HepG2 (cell line): ENCODE data around the gene CDO1. TPM values are rescaled to one million over a fixed set of nuclear protein-coding genes. Genes with fewer than 3 reads are reported as not detected.
A peak's percentile ranks its signal among the peaks of the same experiment; 100 is the strongest.

Source experiments
- ATAC-seq: fragments of 200-7000 bp; cut with Tn5 transposase; 3 replicates; pipeline ENCODE4 v1.9.1; 2020; ENCODE audit warnings: mild to moderate bottlenecking, moderate library complexity
- BruUV-seq: library from RNA; stranded (reverse); fragments of 400-500 nt; replicated peaks from 2 replicates; lab custom pipeline; 2021; lab: Mats Ljungman, UMichigan
- CTCF ChIA-PET: fragments of 300-600 bp; formaldehyde crosslinking; extraction: SDS; loops from one replicate; lab custom pipeline; 2021; ENCODE audit warnings: low total read pairs, inconsistent platforms, low intra/inter-chr PET ratio; lab: Yijun Ruan, JAX
- POLR2A ChIA-PET: fragments of 350-600 bp; sonication (Branson Sonifier 250); formaldehyde crosslinking; loops from one replicate; lab custom pipeline; 2020; ENCODE audit warnings: antibody characterized with exemption, inconsistent platforms; lab: Yijun Ruan, JAX
- DNase-seq: peaks from one replicate; pipeline ENCODE4 v3.0.0-alpha.2; 2015; ENCODE audit warnings: low spot score
- FAIRE-seq: peaks from 3 replicates; lab custom pipeline; 2011; peaks lifted over from hg19 to GRCh38; lab: Jason Lieb, UNC
- H2AFZ ChIP-seq: one replicate; pipeline ENCODE4 v1.6.1; 2011; ENCODE audit warnings: low read length, inconsistent platforms
- H3K27ac ChIP-seq: fragments of 300-600 bp; 3 replicates; pipeline ENCODE4 v1.8.0; 2011; ENCODE audit warnings: mixed run types, mild to moderate bottlenecking, mixed read lengths, low read length, inconsistent platforms; ENCODE audit not compliant: insufficient read depth; ENCODE audit errors: extremely low read length
- H3K27me3 ChIP-seq, 2 experiments: fragments of 200-600 bp in 1 of 2; 2 replicates in 1 of 2; 3 replicates in 1 of 2; pipeline versions ENCODE4 v1.6.0 to v1.8.0; 2011; ENCODE audit warnings: low read length in 2 of 2, mild to moderate bottlenecking in 2 of 2, moderate library complexity in 2 of 2, inconsistent platforms in 1 of 2; ENCODE audit not compliant: insufficient read depth in 2 of 2, control insufficient read depth in 1 of 2
- H3K36me3 ChIP-seq, 2 experiments: fragments of 200-600 bp in 1 of 2; replicated peaks in 1 of 2; 2 replicates in 1 of 2; 3 replicates in 1 of 2; pipeline versions ENCODE4 v1.5.1 to v1.8.0; 2011; ENCODE audit warnings: low read length in 2 of 2, inconsistent platforms in 1 of 2; ENCODE audit not compliant: insufficient read depth in 2 of 2, control insufficient read depth in 1 of 2
- H3K4me1 ChIP-seq: 2 replicates; pipeline ENCODE4 v1.5.1; 2012; ENCODE audit warnings: low read length, inconsistent platforms; ENCODE audit not compliant: insufficient read depth
- H3K4me2 ChIP-seq: 2 replicates; pipeline ENCODE4 v1.6.0; 2011; ENCODE audit warnings: low read depth, low read length, inconsistent platforms
- H3K4me3 ChIP-seq, 3 experiments: fragments of 200-600 bp in 1 of 3; sonication (generic), shearing (Covaris generic) in 1 of 3; replicated peaks in 1 of 3; 2 replicates each; pipeline ENCODE4 v1.5.1; 2011 to 2016; ENCODE audit warnings: low read length in 3 of 3, inconsistent platforms in 2 of 3, low read depth in 2 of 3, mild to moderate bottlenecking in 2 of 3, control low read depth in 1 of 3, mixed read lengths in 1 of 3; ENCODE audit not compliant: insufficient read depth in 1 of 3
- H3K79me2 ChIP-seq: one replicate; pipeline ENCODE4 v1.6.1; 2011; ENCODE audit warnings: low read length, inconsistent platforms; ENCODE audit not compliant: insufficient read depth
- H3K9ac ChIP-seq: 2 replicates; pipeline ENCODE4 v1.6.0; 2011; ENCODE audit warnings: mild to moderate bottlenecking, low read depth, low read length, inconsistent platforms; ENCODE audit not compliant: insufficient read depth
- H3K9me3 ChIP-seq: 2 replicates; pipeline ENCODE4 v1.5.1; 2012; ENCODE audit warnings: mild to moderate bottlenecking, low read length
- H4K20me1 ChIP-seq: 2 replicates; pipeline ENCODE4 v1.6.0; 2011; ENCODE audit warnings: inconsistent platforms, mild to moderate bottlenecking, low read length, moderate library complexity; ENCODE audit not compliant: insufficient read depth
- BCL6 ChIP-seq: IDR thresholded peaks from 2 replicates; pipeline ENCODE4 v1.6.1; 2016; ENCODE audit warnings: missing genetic modification reagents, missing compliant biosample characterization
- CHD4 ChIP-seq: fragments of 200-600 bp; sonication (generic); IDR thresholded peaks from 2 replicates; pipeline ENCODE4 v1.7.0; 2017; ENCODE audit warnings: mild to moderate bottlenecking, low read length, borderline replicate concordance
- DNMT3B ChIP-seq: conservative IDR thresholded peaks from 2 replicates; pipeline ENCODE4 v1.6.1; 2016; ENCODE audit warnings: missing biosample characterization, control low read depth
- SNAPC2 ChIP-seq: sonication (generic); formaldehyde crosslinking; IDR thresholded peaks from 2 replicates; pipeline ENCODE4 v1.8.1; 2022; ENCODE audit warnings: mild to moderate bottlenecking, missing genetic modification reagents
- TGIF2 ChIP-seq: IDR thresholded peaks from 2 replicates; pipeline ENCODE4 v1.6.1; 2016; ENCODE audit warnings: control low read depth, missing compliant biosample characterization
- ZNF10 ChIP-seq: sonication (generic); formaldehyde crosslinking; IDR thresholded peaks from 2 replicates; pipeline ENCODE4 v1.4.0; 2020; ENCODE audit warnings: mild to moderate bottlenecking, low read depth, missing genetic modification reagents, borderline replicate concordance
- ZNF777 ChIP-seq: sonication (generic); formaldehyde crosslinking; IDR thresholded peaks from 2 replicates; pipeline ENCODE4 v1.4.0; 2020; ENCODE audit warnings: missing genetic modification reagents
- WGBS: methylation state at CpG from one replicate; pipeline ENCODE4 v1.1.6; 2017; ENCODE audit warnings: low lambda C conversion rate; 5-methylcytosine and 5-hydroxymethylcytosine counted together
- in situ Hi-C: cut with HindIII; loops from 2 replicates; pipeline ENCODE4 v1.10.0; 2017; ENCODE audit warnings: low pct_unique_long_range_greater_than_20kb; ENCODE audit not compliant: extremely low pct_ligation_motif_present
- intact Hi-C: fragments of 100-400 bp; cut with micrococcal nuclease; formaldehyde crosslinking; loops from one replicate; pipeline ENCODE4 v1.10.0; 2022; ENCODE audit not compliant: unreplicated experiment
- polyA plus RNA-seq, 8 experiments: library from polyadenylated mRNA; depleted of rRNA in 3 of 8; stranded (reverse) in 7 of 8; unstranded in 1 of 8; fragments of >200 nt; fragmentation: Illumina TruSeq in 4 of 8; extraction: Trizol in 4 of 8; gene quantifications; 2 replicates each; pipeline versions ENCODE4 v1.2.1 to v1.2.3, GENCODE V29; 2011 to 2016; ENCODE audit warnings: low read depth in 4 of 8, missing spikeins in 1 of 8, mixed read lengths in 1 of 8; ENCODE audit not compliant: insufficient read depth in 1 of 8
- total RNA-seq, 5 experiments: library from RNA; depleted of rRNA; stranded (reverse); fragments of >200 nt; fragmentation: Illumina TruSeq; extraction: Trizol; gene quantifications; 2 replicates each; pipeline ENCODE4 v1.2.3, GENCODE V29; 2016; ENCODE audit warnings: low read depth in 1 of 5
- TF ChIP-seq, protein P1 (sequence below): sonication (generic); formaldehyde crosslinking; IDR thresholded peaks from 2 replicates; pipeline ENCODE4 v1.4.0; 2020; ENCODE audit warnings: missing genetic modification reagents, mild to moderate bottlenecking, borderline replicate concordance
- TF ChIP-seq, protein P2 (sequence below): IDR thresholded peaks from 2 replicates; pipeline ENCODE4 v1.6.1; 2016; ENCODE audit warnings: low read depth, missing genetic modification reagents, missing compliant biosample characterization

The CDO1 gene
- total and polyA plus RNA-seq, 2 of the 13 experiments (the other 11 are each of a cell fraction or from before 2014, with no cell fraction given): 3.2 to 4.4 TPM

DNA sequence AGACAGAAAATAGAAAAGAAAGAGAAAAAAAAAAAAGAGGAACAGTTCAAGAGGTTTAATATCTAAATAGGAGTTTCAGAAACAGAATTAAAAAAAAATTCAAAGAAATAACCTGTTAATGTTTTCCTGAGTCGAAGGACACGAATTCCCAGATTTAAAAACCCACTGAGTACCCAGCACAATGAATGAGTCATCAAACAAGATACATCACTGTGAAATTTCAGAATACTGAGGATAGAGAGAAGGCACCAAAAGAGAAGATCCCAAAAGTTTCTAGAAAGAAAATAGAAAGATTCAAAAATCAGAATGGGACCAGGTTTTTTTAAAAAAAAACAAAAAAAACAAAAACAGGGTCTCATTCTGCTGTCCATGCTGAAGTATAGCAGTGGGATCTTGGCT, 8.8 kb downstream of the CDO1 start (continued):
- TF ChIP-seq ZNF10 (no peak), ZNF777 (CRISPR knock-in tag) (no peak)

DNA sequence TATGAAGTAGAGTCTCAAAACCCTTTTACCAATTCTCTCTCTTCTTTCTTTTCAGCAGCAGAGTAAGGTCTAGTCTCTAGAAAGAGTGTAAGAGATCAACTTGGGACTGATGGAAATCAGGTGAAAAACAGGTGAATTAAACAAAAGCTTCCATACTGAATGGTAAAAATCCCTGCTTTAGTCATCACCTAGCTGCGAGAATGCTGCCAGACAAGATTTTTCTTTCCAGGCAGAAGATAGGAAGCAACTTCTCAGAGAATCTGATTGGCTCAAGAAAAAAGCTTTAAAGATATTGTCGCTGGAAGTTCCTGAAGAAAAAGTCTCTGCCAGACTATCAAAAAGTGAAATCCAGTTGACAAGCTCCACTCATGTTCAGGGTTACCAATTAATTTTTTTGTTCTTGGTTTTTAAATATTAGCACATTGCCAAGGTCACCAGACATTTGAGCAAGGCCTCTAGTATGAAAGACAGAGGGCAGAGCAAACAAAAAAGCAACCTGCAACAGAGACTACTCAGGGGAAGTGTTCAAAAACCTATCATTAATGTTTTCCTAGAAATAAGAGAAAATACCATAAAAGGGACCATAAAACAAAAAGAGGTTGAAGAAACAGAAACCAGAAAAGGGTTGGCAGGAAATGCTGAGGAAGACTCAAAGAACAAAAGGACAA, 9.3 kb downstream of the CDO1 start:
- POLR2A ChIA-PET: interaction anchor here (0.7 kb wide), 1 partner anchor 9 kb away, joined by 3 read pairs; the partner anchor contains the start of gene CDO1
- no peak overlapping the region for H3K9ac ChIP-seq
- WGBS: 79% methylated on average over 2 of the region's 2 CpGs
- in situ Hi-C loops (no loop called here), intact Hi-C loops (no loop called here)
- H3K4me1 ChIP-seq: peaks cover 15% of the 10 kb centered on the region
- no peak for DNase-seq
- no peaks in the 10 kb centered on the region for H3K79me2 ChIP-seq
- no peak for ATAC-seq
- CTCF ChIA-PET: no interaction called here
- no peaks in the 10 kb centered on the region for H3K36me3 ChIP-seq
- FAIRE-seq: no peak
- H2AFZ ChIP-seq: no peak overlapping the region
- no TSS peak for BruUV-seq
- H4K20me1 ChIP-seq: no peaks in the 10 kb centered on the region
- no peak overlapping the region for H3K4me2 ChIP-seq
- TF ChIP-seq TGIF2 (CRISPR knock-in tag) (no peak), BCL6 (CRISPR knock-in tag) (peak; percentile 34; the same call in 1 of the 2 replicates), CHD4 (no peak), DNMT3B (no peak), SNAPC2 (no peak)
- TF ChIP-seq, protein P1, sequence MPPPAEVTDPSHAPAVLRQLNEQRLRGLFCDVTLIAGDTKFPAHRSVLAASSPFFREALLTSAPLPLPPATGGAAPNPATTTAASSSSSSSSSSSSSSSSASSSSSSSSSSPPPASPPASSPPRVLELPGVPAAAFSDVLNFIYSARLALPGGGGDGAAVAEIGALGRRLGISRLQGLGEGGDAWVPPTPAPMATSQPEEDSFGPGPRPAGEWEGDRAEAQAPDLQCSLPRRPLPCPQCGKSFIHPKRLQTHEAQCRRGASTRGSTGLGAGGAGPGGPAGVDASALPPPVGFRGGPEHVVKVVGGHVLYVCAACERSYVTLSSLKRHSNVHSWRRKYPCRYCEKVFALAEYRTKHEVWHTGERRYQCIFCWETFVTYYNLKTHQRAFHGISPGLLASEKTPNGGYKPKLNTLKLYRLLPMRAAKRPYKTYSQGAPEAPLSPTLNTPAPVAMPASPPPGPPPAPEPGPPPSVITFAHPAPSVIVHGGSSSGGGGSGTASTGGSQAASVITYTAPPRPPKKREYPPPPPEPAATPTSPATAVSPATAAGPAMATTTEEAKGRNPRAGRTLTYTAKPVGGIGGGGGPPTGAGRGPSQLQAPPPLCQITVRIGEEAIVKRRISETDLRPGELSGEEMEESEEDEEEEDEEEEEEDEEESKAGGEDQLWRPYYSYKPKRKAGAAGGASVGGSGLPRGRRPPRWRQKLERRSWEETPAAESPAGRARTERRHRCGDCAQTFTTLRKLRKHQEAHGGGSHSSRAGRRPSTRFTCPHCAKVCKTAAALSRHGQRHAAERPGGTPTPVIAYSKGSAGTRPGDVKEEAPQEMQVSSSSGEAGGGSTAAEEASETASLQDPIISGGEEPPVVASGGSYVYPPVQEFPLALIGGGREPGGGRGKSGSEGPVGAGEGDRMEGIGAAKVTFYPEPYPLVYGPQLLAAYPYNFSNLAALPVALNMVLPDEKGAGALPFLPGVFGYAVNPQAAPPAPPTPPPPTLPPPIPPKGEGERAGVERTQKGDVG (CRISPR knock-in tag): no peak
- TF ChIP-seq, protein P2, sequence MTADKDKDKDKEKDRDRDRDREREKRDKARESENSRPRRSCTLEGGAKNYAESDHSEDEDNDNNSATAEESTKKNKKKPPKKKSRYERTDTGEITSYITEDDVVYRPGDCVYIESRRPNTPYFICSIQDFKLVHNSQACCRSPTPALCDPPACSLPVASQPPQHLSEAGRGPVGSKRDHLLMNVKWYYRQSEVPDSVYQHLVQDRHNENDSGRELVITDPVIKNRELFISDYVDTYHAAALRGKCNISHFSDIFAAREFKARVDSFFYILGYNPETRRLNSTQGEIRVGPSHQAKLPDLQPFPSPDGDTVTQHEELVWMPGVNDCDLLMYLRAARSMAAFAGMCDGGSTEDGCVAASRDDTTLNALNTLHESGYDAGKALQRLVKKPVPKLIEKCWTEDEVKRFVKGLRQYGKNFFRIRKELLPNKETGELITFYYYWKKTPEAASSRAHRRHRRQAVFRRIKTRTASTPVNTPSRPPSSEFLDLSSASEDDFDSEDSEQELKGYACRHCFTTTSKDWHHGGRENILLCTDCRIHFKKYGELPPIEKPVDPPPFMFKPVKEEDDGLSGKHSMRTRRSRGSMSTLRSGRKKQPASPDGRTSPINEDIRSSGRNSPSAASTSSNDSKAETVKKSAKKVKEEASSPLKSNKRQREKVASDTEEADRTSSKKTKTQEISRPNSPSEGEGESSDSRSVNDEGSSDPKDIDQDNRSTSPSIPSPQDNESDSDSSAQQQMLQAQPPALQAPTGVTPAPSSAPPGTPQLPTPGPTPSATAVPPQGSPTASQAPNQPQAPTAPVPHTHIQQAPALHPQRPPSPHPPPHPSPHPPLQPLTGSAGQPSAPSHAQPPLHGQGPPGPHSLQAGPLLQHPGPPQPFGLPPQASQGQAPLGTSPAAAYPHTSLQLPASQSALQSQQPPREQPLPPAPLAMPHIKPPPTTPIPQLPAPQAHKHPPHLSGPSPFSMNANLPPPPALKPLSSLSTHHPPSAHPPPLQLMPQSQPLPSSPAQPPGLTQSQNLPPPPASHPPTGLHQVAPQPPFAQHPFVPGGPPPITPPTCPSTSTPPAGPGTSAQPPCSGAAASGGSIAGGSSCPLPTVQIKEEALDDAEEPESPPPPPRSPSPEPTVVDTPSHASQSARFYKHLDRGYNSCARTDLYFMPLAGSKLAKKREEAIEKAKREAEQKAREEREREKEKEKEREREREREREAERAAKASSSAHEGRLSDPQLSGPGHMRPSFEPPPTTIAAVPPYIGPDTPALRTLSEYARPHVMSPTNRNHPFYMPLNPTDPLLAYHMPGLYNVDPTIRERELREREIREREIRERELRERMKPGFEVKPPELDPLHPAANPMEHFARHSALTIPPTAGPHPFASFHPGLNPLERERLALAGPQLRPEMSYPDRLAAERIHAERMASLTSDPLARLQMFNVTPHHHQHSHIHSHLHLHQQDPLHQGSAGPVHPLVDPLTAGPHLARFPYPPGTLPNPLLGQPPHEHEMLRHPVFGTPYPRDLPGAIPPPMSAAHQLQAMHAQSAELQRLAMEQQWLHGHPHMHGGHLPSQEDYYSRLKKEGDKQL (CRISPR knock-in tag): no peak
- H3K27ac ChIP-seq: no peak overlapping the region
- H3K27me3 ChIP-seq: no peaks in the 10 kb centered on the region
- no peak overlapping the region for H3K4me3 ChIP-seq
- no peaks in the 10 kb centered on the region for H3K9me3 ChIP-seq
